ENCODE measurements around the gene COX4I2. TPM values are rescaled to one million over a fixed set of nuclear protein-coding genes. Genes with fewer than 3 reads are reported as not detected.

COX4I2 gene
- total RNA-seq, 1 experiment from 2014 or later: not detected

- H3K4me3 ChIP-seq (ENCODE audit: low read depth in 2 of 2, low read length in 2 of 2): no peak overlapping the region
- no peaks in the 10 kb centered on the region for H3K27me3 ChIP-seq (ENCODE audit: control insufficient read depth, insufficient read depth, low read length)
- H3K4me1 ChIP-seq (ENCODE audit: control insufficient read depth, insufficient read depth, low read length): peaks cover 14% of the 10 kb centered on the region
- ATAC-seq (no peak), DNase-seq (ENCODE audit: low read depth, low spot score) (no peak)
- CTCF ChIA-PET: no interaction called here
- TF ChIP-seq, protein P1, sequence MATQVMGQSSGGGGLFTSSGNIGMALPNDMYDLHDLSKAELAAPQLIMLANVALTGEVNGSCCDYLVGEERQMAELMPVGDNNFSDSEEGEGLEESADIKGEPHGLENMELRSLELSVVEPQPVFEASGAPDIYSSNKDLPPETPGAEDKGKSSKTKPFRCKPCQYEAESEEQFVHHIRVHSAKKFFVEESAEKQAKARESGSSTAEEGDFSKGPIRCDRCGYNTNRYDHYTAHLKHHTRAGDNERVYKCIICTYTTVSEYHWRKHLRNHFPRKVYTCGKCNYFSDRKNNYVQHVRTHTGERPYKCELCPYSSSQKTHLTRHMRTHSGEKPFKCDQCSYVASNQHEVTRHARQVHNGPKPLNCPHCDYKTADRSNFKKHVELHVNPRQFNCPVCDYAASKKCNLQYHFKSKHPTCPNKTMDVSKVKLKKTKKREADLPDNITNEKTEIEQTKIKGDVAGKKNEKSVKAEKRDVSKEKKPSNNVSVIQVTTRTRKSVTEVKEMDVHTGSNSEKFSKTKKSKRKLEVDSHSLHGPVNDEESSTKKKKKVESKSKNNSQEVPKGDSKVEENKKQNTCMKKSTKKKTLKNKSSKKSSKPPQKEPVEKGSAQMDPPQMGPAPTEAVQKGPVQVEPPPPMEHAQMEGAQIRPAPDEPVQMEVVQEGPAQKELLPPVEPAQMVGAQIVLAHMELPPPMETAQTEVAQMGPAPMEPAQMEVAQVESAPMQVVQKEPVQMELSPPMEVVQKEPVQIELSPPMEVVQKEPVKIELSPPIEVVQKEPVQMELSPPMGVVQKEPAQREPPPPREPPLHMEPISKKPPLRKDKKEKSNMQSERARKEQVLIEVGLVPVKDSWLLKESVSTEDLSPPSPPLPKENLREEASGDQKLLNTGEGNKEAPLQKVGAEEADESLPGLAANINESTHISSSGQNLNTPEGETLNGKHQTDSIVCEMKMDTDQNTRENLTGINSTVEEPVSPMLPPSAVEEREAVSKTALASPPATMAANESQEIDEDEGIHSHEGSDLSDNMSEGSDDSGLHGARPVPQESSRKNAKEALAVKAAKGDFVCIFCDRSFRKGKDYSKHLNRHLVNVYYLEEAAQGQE (IDR thresholded peaks at IDR 0.05; ENCODE audit: insufficient read depth in 1 of 2, low read depth in 2 of 2, low read length in 1 of 2): no peak
- no peak for TF ChIP-seq POLR2AphosphoS5 (IDR thresholded peaks at IDR 0.05; ENCODE audit: low read depth, low read length)
- no peak for TF ChIP-seq CTCF (IDR thresholded peaks at IDR 0.05)
- no peak for TF ChIP-seq SIN3A (IDR thresholded peaks at IDR 0.05; ENCODE audit: borderline replicate concordance, insufficient read depth, low read depth, low read length)
- no peak for TF ChIP-seq TCF7L2 (IDR thresholded peaks at IDR 0.05; ENCODE audit: low read depth, low read length)
- peak overlapping the region; percentile 36; the same call in 1 of the 2 replicates for H3K27ac ChIP-seq (ENCODE audit: low read length)
- in situ Hi-C loops (cut with HindIII; ENCODE audit: low pct_unique_long_range_greater_than_20kb, low sequenced_read_pairs): loop anchor here (5.0 kb wide), 1 partner anchor 34 kb away; no protein-coding TSS in a partner anchor
- no peaks in the 10 kb centered on the region for H3K9me3 ChIP-seq (ENCODE audit: control insufficient read depth, insufficient read depth, low read depth, low read length)
- intact Hi-C loops (cut with micrococcal nuclease; ENCODE audit: unreplicated experiment): no loop called here
- TSS peak; percentile 32 for BruUV-seq (replicated peaks)
- H3K36me3 ChIP-seq (ENCODE audit: control insufficient read depth, insufficient read depth, low read length): no peaks in the 10 kb centered on the region; the same call in 1 of the 2 replicates
- POLR2A ChIA-PET: no interaction called here
These were observed 48.3 kb downstream of the COX4I2 start for GRCh38 chr20:31685853-31686643.

DNA sequence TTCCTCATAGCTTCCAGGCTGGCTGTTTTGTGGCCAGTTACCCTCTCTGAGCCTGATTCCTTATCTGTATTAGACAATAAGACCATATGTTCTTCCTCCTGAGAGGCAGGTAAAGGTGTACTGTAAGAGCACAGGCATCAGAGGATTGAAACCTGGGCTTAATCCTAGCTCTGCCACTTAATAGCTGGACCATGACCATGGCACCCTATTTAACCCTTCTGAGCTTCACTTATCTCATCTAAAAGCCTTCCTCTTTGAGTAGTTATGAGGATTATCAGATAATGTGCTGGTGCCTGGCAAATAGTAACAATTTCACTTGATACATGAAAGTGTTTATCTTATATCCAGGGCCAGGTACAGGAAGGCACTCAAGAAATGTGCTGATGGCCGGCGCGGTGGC lies 50.1 kb downstream of the COX4I2 start:
- in situ Hi-C loops (cut with HindIII; ENCODE audit: low pct_unique_long_range_greater_than_20kb, low sequenced_read_pairs): loop anchor here (5.0 kb wide), 1 partner anchor 35 kb away; no protein-coding TSS in a partner anchor
- Histone ChIP-seq H3K4me1 (ENCODE audit: control insufficient read depth, insufficient read depth, low read length) (peaks cover 18% of the 10 kb centered on the region), H3K27ac (ENCODE audit: low read length) (no peak overlapping the region), H3K36me3 (ENCODE audit: control insufficient read depth, insufficient read depth, low read length) (no peaks in the 10 kb centered on the region; the same call in 1 of the 2 replicates), H3K4me3 (ENCODE audit: low read depth in 2 of 2, low read length in 2 of 2) (no peak overlapping the region), H3K27me3 (ENCODE audit: control insufficient read depth, insufficient read depth, low read length) (no peaks in the 10 kb centered on the region), H3K9me3 (ENCODE audit: control insufficient read depth, insufficient read depth, low read depth, low read length) (no peaks in the 10 kb centered on the region)
- no TSS peak for BruUV-seq (replicated peaks)
- ATAC-seq: no peak
- CTCF ChIA-PET: interaction anchor here (0.6 to 1.0 kb wide), 4 partner anchors 11 to 83 kb away, joined by 3 to 9 read pairs (median 3); no protein-coding TSS in a partner anchor
- intact Hi-C loops (cut with micrococcal nuclease; ENCODE audit: unreplicated experiment): no loop called here
- DNase-seq (ENCODE audit: low read depth, low spot score): no peak
- TF ChIP-seq, protein P1 (IDR thresholded peaks at IDR 0.05; ENCODE audit: insufficient read depth in 1 of 2, low read depth in 2 of 2, low read length in 1 of 2): no peak
- TF ChIP-seq SIN3A (IDR thresholded peaks at IDR 0.05; ENCODE audit: borderline replicate concordance, insufficient read depth, low read depth, low read length) (no peak), CTCF (IDR thresholded peaks at IDR 0.05) (no peak), TCF7L2 (IDR thresholded peaks at IDR 0.05; ENCODE audit: low read depth, low read length) (no peak), POLR2AphosphoS5 (IDR thresholded peaks at IDR 0.05; ENCODE audit: low read depth, low read length) (no peak)
- POLR2A ChIA-PET: interaction anchor here (0.6 kb wide), 1 partner anchor 33 kb away, joined by 9 read pairs; no protein-coding TSS in a partner anchor

Measured in Panc1 (cell line).